ENCODE results near the gene ZMAT1. TPM values are rescaled to one million over a fixed set of nuclear protein-coding genes. Genes with fewer than 3 reads are reported as not detected.

The ZMAT1 gene
- total RNA-seq, 1 donor from 2014 or later: 2.4 TPM

DNA sequence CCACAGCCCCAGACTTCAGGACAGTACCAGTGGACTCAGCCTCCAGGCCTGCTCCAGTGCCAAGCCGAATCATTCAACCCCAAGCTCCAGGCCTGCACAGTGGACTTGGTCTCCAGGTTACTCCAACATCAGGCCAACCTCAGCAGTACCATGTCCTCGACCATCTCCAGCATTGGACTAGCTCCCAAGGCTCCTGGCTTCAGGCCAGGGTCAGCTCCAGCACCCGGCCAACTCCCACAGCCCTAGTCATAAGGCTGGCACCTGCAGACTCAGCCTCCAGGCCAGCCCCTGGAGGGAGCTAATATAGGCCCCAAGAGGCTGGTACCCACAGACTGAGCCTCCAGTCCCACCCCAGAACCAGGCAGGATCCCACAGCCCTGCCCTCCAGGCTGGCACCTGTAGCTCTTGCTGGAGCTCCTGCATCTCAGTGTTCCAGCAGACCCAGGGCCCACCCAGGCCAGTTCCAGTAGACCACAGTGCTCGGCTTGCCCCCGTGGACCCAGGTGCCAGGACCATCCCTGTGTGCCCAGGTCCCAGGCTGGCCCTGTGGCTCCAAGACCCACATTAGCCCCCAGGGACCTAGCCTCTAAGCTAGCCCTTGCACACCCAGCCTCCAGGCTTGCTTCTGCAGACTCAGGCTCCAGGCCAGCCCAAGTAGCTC, 25.6 kb downstream of the ZMAT1 start:
- H3K27me3 ChIP-seq (ENCODE audit: control insufficient read depth, insufficient read depth, low read length): no peaks in the 10 kb centered on the region
- no peaks in the 10 kb centered on the region for H3K36me3 ChIP-seq (ENCODE audit: control insufficient read depth, insufficient read depth, low read length)
- no peak overlapping the region for H3K4me3 ChIP-seq (ENCODE audit: low read depth, low read length)
- DNase-seq (ENCODE audit: low read depth): no peak
- TF ChIP-seq, protein P1, sequence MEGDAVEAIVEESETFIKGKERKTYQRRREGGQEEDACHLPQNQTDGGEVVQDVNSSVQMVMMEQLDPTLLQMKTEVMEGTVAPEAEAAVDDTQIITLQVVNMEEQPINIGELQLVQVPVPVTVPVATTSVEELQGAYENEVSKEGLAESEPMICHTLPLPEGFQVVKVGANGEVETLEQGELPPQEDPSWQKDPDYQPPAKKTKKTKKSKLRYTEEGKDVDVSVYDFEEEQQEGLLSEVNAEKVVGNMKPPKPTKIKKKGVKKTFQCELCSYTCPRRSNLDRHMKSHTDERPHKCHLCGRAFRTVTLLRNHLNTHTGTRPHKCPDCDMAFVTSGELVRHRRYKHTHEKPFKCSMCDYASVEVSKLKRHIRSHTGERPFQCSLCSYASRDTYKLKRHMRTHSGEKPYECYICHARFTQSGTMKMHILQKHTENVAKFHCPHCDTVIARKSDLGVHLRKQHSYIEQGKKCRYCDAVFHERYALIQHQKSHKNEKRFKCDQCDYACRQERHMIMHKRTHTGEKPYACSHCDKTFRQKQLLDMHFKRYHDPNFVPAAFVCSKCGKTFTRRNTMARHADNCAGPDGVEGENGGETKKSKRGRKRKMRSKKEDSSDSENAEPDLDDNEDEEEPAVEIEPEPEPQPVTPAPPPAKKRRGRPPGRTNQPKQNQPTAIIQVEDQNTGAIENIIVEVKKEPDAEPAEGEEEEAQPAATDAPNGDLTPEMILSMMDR (IDR thresholded peaks at IDR 0.05; ENCODE audit: insufficient read depth, low read length, poor library complexity, severe bottlenecking): no peak

DNA sequence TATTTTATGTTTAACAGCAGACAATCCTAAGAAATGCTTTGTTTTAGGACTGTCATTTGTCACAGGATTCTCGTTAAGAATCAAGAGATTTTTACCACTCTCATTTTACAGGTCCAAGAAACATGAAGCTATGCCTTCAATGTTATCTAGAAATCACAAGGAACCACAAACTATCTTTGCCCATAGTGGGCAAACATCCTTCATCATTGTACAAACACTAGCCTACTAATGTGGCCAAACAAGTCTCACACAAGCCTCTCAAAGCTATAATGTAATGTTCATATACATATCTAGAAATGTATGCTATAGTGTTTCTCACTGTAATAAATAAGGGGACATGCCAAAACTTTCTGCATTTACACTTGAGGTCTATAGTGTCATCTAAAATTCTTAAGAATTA, 26.8 kb downstream of the ZMAT1 start:
- Histone ChIP-seq H3K27me3 (ENCODE audit: control insufficient read depth, insufficient read depth, low read length) (no peaks in the 10 kb centered on the region), H3K36me3 (ENCODE audit: control insufficient read depth, insufficient read depth, low read length) (no peaks in the 10 kb centered on the region), H3K4me3 (ENCODE audit: low read depth, low read length) (no peak overlapping the region)
- TF ChIP-seq, protein P1 (IDR thresholded peaks at IDR 0.05; ENCODE audit: insufficient read depth, low read length, poor library complexity, severe bottlenecking): no peak
- DNase-seq (ENCODE audit: low read depth): no peak

Other genes starting within 250 kb of the ZMAT1 start
- 3.8 and 5.5 TPM in 2 replicates for gene TCEAL2, start 193.7 kb upstream of the ZMAT1 start, total RNA-seq
- gene TCEAL6, start 210.5 kb upstream of the ZMAT1 start, total RNA-seq: not detected in 2 replicates
- gene BEX5, start 223.9 kb upstream of the ZMAT1 start, total RNA-seq: 4.2 and 7.2 TPM in 2 replicates

Measured in kidney epithelial cell (primary cell).